ENCODE measurements around the gene SGSM1. TPM values are rescaled to one million over a fixed set of nuclear protein-coding genes. Genes with fewer than 3 reads are reported as not detected.

SGSM1 gene
- total RNA-seq, 1 experiment from 2014 or later: 4.3 TPM

- H3K9me3 Mint-ChIP-seq: no peaks in the 10 kb centered on the region; a peak in 2 of 5 replicates
- DNase-seq: peak; percentile 49
- peak overlapping the region; percentile 43 for H3K18ac ChIP-seq (ENCODE audit: insufficient read length, low read depth, low read length)
- TF ChIP-seq CTCF (conservative IDR thresholded peaks at IDR 0.05): no peak
- no peak overlapping the region for H4K5ac ChIP-seq (ENCODE audit: insufficient read length, low read depth, low read length)
- H3K4ac ChIP-seq (ENCODE audit: low read depth, low read length): no peak overlapping the region
- H2AFZ ChIP-seq (ENCODE audit: low read length): no peak overlapping the region
- H2BK120ac ChIP-seq (ENCODE audit: low read depth, low read length, poor library complexity, severe bottlenecking): no peak overlapping the region
- 0 out of 2 replicates have a peak overlapping the region, but pooled peaks have one; percentile 18 for H3K14ac ChIP-seq (ENCODE audit: insufficient read depth, low read length)
- H2BK20ac ChIP-seq (ENCODE audit: low read depth, low read length, poor library complexity, severe bottlenecking): no peak overlapping the region
- WGBS (ENCODE audit: extremely low coverage, insufficient read length, low lambda C conversion rate): no CpG with 5 or more reads among the region's 12 CpGs
- H2BK5ac ChIP-seq (ENCODE audit: insufficient read length, low read length): no peak overlapping the region
- H3K23ac ChIP-seq (ENCODE audit: insufficient read length, low read depth, low read length): no peak overlapping the region
- H2BK15ac ChIP-seq (ENCODE audit: low read depth, low read length): no peak overlapping the region
- peaks cover under 1% of the 10 kb centered on the region for H3K23me2 ChIP-seq (ENCODE audit: insufficient read length, low read depth, low read length, poor library complexity, severe bottlenecking)
- H3K36me3 Mint-ChIP-seq (ENCODE audit: insufficient read depth in 1 of 3, low read depth in 3 of 3): no peaks in the 10 kb centered on the region
- H3K27ac Mint-ChIP-seq: peak overlapping the region; percentile 59 to 96 (median 91); a peak in 6 of 7 replicates
- no peak overlapping the region for H3K4me2 ChIP-seq (ENCODE audit: insufficient read depth, insufficient read length, low read length)
- no peak overlapping the region for H2BK12ac ChIP-seq (ENCODE audit: insufficient read length, low read depth, low read length)
- no peak overlapping the region for H3K56ac ChIP-seq (ENCODE audit: insufficient read length, low read depth, low read length)
- no peak overlapping the region for H3K9ac ChIP-seq (ENCODE audit: extremely low read depth, insufficient read length, low read length)
- no peaks in the 10 kb centered on the region; the same call in 1 of the 2 replicates for H3K27me3 Mint-ChIP-seq (ENCODE audit: low read depth)
- H3K79me1 ChIP-seq (ENCODE audit: insufficient read depth, low read depth, low read length, poor library complexity, severe bottlenecking): no peaks in the 10 kb centered on the region
- H3K4me1 Mint-ChIP-seq: peaks cover 32 to 35% of the 10 kb centered on the region in 2 experiments
- H3K4me1 ChIP-seq (ENCODE audit: insufficient read depth, low read length): peaks cover 5% of the 10 kb centered on the region; the same call in 1 of the 2 replicates
- H3K27ac ChIP-seq (ENCODE audit: insufficient read length, low read depth, low read length): no peak overlapping the region
- no peak overlapping the region for H3T11ph ChIP-seq (ENCODE audit: low read length)
- H3K9me3 ChIP-seq (ENCODE audit: control insufficient read depth, low read depth, low read length): no peaks in the 10 kb centered on the region
- H3K4me3 Mint-ChIP-seq: 0 out of 5 replicates have a peak overlapping the region, but pooled peaks of 1 of the 2 experiments have one; percentile 2
- no peak overlapping the region for H2AK5ac ChIP-seq (ENCODE audit: insufficient read length, low read length)
- no peak overlapping the region for H4K8ac ChIP-seq (replicated peaks; ENCODE audit: insufficient read length, low read depth, low read length)
- no peaks in the 10 kb centered on the region for H3K79me2 ChIP-seq (ENCODE audit: insufficient read depth, low read length)
- no peak overlapping the region for H4K91ac ChIP-seq (ENCODE audit: insufficient read length, low read depth, low read length)
- H3K27me3 ChIP-seq (ENCODE audit: insufficient read depth, low read length): no peaks in the 10 kb centered on the region
- no peaks in the 10 kb centered on the region for H4K20me1 ChIP-seq (ENCODE audit: control insufficient read depth, insufficient read depth, insufficient read length)
Measured at GRCh38 chr22:24947881-24948280, 141.9 kb downstream of the SGSM1 start.
